Stimulated activated CD4-positive, alpha-beta T cell treated with anti-CD3 and anti-CD28 coated beads, Interleukin-15, amount 100 ng/mL, for 48 hours (primary cell): ENCODE results near the gene PIP5K1C.
"Not testable (repeated sequence)": the region's sequence is repeated elsewhere in the genome, so short reads cannot be mapped to it uniquely, and the experiment has no call there.

Experiments used
- DNase-seq, 2 donors: peaks; one replicate each; pipeline ENCODE4 v3.0.0-alpha.2; 2020; ENCODE audit warnings: low read depth in 2 of 2

The PIP5K1C gene

GRCh38 chr19:3645726-3646125 lies 54.5 kb downstream of the PIP5K1C start:
- DNase-seq, result no peak

DNA sequence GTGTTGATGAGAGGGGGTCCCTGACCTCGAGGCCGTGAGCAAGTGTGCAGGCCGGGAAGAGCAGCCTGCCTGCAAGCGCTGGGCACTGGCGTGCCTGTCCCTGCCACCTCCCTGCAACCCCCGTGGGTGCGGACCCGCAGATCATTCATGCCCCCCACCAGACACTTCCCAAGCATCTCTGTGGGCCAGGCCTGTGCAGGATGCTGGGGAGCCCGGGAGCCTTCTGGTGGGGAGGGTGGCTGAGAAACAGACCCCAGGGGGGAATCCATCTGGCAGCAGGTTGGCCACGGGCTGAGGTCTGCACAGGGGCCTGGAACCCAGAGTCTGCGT lies 55.2 kb downstream of the PIP5K1C start:
- no peak for DNase-seq

GRCh38 chr19:3644351-3645066 lies 55.8 kb downstream of the PIP5K1C start:
- DNase-seq, result no peak

DNA sequence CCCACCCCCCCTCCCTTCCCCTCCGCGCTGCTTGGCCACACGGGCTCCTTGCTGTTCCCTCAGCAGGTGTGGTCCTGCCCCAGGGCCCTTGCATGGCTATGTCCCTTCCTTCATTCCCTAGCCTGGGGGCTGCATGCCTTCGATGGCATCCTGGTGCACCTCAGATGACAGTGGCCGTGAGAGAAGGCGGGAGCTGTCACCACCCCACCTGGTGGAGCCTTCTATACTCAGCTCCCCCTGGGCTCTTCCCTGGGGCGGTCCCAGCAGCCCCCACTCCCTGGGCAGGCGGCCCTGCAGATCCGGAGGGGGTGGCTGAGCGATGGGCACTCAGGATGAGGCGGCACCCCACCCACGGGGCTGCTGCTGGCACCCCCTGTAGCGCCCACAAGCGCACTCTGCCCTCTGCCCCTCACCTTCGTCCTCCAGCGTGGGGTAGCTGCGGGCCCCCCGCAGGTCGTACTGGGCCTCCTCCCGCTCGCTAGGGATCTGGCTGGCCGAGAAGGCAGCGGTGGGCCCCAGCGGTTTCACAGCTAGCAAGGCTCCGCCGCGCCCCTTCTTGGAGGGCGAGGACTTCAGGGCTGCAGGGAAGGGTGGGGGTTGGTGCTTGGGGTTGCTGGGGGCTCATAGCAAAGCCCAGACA lies 56.5 kb downstream of the PIP5K1C start:
- no peak for DNase-seq

- DNase-seq, result peak; percentile 4 to 22
Measured at GRCh38 chr19:3642987-3643673, 57.1 kb downstream of the PIP5K1C start.

DNA sequence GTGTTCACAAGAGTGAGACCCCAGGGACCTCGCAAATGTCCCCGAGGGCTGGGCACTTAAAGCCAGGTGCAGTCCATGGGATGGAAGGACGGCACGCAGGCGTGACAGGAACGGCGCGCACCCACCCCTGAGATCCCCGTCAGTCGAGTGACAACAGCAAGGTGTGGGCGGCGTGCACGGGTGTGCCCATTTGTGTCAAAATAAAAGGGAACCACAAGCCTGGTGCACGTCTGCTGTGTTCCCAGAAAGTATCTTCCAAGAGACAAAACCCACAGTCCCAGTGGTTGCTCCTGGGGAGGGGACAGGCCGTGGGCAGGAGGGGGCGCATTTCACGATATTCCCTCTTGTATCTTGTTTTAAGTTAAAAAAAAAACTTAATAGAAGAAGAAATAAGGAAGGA lies 58.0 kb downstream of the PIP5K1C start:
- no peak for DNase-seq

DNA sequence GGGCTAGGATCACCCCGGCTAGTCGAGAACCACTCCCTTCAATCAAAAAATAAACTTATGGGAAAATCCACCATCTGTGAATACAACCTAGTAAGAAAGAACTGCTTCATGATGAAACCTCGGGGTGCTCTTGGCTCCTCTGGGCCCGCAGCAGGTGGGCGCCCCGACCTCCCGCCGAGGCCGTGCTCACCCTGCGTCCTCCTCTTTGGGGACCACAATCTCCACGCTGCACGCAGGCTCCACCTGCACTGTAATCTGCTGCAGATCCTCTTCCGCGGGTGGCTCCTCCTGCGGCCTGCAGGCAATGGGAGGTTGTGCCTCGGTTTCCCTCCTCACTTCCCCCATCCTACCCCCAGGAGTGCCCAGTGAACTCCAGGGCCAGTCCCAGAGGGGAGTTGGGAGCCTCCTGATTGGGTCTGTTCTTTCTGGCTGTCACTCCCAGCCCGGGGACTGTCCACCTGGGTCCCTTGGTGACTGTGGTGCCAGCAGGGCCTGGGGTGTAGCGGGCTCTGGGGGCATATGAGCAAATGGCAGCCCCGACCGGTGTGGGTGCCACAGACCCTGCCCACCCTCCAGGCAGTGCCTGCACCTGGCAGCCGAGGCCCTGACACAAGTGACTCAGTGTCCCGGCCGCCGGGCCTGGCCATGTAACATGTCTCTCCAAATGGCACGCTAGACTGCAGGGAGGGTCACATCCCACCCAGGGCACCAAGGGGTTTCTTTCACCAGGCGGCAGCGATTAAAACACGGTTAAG lies 58.6 kb downstream of the PIP5K1C start:
- no peak for DNase-seq

GRCh38 chr19:3639479-3639878 lies 60.8 kb downstream of the PIP5K1C start:
- DNase-seq, result no peak

- DNase-seq, result no peak
Measured at GRCh38 chr19:3638208-3639193, 61.8 kb downstream of the PIP5K1C start.

DNA sequence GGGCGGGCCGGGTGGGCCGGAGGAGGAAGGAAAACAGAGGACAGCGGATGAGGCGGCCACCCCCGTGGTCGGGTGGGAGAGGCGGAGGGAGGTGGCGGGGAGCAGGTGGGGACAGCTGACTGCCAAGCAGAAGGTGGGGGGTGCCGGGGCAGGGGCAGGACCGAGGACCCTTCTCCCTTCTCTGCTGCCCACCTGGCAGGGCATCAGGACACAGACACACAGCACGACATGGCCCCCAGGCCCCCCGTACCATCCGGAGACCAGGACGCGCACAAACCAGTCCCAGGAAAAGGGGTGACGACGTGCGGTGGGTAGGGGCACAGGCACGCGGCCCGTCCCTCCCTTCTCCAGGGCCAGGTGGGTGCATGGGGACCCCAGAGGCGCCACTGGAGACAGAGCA lies 62.6 kb downstream of the PIP5K1C start:
- no peak for DNase-seq

- DNase-seq, result no peak
Measured at GRCh38 chr19:3636962-3637361, 63.3 kb downstream of the PIP5K1C start.

GRCh38 chr19:3636506-3636905 lies 63.8 kb downstream of the PIP5K1C start:
- DNase-seq, result no peak

DNA sequence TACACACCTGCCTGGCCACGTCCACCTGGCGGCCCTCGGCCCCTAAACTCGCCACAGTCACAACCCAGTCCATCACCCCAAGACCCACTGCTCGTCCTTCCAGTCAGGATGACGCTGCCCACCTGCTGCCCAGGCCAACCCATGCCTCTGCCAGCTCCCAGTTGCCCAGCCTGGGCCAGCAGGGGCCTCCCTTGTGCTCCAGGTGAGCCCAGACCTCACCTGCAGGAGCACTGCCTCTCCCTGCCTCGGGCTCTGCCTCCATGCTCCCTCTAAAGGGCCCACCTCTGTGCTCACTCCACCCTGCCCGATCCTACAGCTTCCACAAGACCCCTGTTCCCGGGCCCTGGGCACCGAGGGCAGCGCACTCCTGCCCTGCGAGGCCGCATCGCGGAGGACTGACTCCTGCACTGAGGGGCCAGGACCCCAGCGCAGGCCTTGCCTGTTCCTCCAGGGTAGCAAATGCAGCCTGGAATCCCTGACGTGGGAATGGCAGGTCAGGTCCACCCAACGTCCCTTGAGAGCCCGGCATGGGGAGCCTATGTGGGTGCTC lies 65.7 kb downstream of the PIP5K1C start:
- no peak for DNase-seq

GRCh38 chr19:3633559-3633988 lies 66.7 kb downstream of the PIP5K1C start:
- no peak for DNase-seq

GRCh38 chr19:3632739-3633558 lies 67.3 kb downstream of the PIP5K1C start:
- no peak for DNase-seq

DNA sequence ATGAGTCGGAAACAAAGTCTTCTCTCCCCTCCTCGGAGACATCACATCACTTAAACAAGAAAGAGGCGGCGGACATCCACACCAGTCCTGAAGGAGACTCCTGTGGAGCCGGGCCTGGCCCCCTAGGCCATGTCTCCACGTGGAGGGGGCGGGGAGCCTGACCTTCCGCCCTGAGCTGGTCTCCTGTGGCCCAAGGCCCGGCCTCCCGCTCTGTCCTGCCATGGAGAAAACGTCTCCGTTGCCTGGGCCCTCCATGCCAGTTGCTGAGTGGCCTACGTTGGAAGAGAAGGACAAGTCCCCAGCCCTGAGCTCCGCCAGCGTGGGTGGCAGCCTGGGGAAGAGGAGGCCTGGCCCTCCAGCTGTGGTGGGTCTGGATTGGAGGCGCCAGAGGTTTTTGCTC lies 68.2 kb downstream of the PIP5K1C start:
- DNase-seq, result no peak

DNA sequence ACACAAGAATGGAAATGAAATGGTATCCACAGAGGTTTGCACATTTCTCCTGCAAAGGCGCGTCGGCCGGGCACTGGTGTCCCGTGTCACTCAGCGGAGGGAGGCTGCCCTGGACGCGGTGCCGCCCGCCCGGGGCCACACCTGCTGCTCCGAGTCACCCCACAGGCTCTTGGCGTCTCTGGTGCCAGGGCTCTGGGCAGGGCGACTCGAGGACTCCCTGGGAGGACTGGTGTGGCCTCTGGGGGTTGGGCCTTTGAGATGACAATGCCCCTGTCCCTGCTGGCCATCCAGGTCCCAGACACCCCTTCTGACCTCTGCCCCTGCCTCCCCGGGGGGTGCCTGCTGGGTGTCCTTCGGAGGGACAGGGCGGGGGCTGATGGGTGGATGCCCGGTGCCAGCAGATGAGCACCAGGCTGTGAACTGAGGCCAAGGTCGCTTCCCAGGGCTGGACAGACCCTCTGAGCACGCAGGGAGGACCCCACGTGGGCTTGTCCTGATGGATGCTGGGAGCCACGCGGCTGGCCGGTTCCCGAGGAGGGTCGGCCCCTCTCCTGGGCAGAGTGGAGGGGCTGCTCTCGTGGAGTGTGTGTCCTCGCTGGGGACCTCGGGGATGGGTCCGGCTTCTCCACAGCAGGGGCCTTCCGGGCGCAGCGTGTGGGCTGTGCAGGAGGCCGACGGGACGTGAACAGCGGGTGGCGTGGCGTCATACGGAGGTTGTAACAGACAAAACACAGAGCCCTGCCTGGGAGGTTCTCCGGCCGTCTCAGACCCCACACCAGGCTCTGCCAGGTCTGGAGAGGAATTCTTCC lies 69.0 kb downstream of the PIP5K1C start:
- DNase-seq, result no peak

DNA sequence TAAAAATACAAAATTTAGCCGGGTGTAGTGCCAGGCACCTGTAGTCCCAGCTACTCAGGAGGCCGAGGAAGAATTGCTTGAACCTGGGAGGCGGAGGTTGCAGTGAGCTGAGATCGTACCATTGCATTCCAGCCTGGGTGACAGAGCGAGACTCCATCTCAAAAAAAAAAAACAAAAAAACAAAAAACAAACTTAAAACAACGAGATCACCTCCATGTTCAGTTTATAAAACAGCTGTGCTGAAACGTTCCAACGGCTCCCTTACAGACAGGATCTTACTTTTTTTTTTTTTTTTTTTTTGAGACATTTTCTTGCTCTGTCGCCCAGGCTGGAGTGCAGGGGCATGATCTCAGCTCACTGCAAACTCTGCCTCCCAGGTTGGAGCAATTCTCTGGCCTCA lies 71.5 kb downstream of the PIP5K1C start:
- not testable (repeated sequence) for DNase-seq

DNA sequence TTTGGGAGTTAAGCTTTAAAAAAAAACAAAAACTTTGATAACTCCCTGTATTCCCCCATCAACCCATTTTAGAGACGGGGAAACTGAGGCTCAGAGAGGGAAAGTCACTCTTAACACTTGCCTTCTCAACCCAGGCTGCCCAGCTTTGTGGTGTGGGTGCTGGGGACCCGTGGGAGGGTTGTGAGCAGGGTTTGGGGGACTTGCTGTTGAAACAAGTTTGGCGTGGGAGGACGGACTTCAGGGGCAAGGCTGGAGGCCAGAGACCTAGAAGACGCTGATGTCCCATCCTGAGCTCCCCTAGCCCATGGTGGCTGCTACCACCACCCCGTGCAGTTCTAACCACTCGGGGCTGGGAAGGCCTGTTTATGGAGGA lies 72.9 kb downstream of the PIP5K1C start:
- DNase-seq, result no peak
